ENCODE results near the gene MANBA.
"Not testable (repeated sequence)": the region's sequence is repeated elsewhere in the genome, so short reads cannot be mapped to it uniquely, and the experiment has no call there.

Gene MANBA

DNA sequence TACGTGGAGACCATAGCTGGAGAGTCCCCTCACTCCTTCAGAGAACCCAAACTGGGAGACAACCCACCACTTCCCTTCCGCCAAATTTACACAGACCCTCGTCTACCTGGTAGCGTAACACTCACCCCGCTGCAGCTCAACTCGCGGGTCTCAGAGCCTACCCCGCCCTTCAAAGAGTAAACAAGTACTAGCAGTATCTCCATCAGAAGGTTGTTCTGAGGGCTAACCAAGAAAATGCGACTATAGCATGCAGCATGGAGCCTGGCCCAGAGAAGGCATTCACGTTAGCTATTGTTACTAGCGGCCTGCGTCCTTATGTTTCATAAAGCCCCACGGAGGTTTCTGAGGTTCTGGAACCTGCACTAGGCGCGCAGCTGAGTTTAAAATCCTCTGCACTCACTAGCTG lies 531 bp upstream of the MANBA start:
- no peak for DNase-seq

DNA sequence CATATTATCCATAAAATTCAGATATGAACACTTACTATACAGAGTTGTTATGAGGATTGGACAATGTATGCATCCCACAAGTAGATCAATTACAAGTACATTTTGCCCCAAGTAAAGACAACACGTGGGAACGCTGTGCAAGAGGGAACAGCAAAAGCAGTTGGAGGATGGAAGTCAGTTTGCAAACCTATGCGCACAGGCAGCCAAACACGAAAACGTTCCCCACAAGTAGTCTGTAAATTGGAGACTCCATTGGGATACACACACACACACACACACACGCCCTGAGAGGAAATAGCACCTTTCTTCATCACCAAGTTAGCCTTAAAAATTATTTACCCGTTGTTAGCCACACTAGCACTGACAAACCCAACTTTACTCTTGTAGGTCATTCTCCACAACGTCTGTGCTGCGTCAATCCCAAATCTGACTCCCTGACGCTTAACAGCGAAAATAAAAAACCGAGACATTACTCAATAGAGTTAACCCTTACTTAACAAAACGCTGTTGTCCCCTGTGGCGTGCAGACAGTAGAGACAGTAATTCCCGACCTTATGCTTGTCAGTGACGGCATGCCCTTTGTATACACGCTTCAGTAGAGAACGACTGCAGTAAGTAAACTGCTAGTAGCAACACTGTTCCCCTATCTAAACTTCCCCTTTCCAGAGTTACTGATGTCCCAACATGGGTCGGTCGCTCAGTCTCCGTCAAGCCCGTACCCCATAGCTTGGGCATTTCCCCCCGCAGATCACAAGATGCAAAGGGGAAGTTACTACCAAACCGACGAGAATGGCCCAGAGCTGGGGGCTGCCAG lies 730 bp downstream of the MANBA start:
- DNase-seq: peak; percentile 43

DNA sequence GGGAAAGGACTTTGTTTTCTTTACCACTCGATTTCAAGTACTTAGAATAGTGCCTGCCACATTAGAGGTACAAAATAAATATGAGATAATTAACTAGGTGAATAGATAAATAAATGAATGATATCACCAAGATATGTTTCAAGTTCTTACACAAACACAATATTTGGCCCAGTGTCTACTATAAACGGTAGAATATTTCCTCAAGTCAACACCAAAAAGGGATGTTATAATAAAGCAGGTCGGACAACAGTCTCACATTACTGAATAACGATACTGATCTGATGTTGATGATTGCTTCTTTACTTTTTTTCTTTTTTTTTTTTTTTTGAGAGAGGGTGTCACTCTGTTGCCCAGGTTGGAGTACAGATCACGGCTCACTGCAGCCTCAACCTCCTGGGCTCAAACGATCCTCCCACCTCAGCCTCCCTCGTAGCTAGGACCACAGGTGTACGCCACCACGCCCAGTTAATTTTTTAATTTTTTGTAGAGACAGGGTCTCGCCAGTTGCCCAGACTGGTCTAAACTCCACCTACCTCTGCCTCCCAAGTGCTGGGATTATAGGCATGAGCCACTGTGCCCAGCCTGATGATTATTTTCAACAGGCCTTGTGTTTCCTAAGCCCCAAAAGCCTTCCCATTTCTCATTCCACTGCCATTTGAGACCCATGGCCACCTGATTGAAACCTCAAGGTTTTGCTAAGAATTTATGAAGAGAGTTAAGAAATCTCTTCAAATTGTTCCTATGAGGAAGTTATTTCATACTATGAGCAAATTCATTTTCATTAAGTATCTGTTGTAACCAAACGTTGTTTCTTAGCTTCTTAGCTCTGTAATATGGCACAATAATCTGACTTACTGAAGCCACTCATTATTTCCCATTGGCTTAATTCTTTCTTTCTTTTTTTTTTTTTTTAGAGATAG lies 2.3 kb downstream of the MANBA start:
- no peak for DNase-seq

DNA sequence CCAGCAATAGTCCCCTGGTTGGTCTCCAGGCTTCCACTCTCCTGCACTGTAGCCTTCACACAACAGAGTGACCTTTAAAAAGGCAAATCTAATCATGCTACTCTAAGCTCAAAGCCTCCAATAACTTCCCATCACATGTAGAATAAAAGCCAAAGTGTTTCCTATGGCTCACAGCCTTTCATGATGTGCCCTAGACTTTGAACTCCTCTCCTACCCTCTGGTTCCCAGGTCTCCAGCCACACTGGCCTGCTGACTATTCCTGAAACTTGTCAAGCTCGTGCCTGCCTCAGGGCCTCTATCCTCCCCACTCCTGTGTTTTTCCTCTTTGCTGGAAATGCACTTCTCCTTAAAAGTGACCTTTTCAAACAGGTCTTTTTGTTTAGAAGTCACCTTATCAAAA lies 3.1 kb downstream of the MANBA start:
- DNase-seq: no peak

DNA sequence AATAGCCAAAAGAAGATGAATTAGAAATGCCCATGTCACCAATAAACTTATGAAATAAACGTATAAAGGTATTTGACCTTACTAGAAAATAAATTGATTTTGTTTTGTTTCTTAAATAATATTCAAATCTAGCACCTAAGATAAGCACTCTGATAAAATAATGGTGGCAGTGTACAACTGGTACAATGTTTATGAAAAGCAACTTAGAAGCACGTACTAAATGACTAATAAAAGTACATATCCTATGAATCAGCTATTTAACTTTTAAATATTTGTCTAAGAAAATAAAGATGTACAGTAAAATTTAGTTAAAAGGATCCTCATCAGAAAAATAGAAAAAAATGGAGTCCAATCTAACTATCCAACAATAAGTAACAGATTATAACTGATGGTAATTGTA lies 6.7 kb downstream of the MANBA start:
- no peak for DNase-seq

DNA sequence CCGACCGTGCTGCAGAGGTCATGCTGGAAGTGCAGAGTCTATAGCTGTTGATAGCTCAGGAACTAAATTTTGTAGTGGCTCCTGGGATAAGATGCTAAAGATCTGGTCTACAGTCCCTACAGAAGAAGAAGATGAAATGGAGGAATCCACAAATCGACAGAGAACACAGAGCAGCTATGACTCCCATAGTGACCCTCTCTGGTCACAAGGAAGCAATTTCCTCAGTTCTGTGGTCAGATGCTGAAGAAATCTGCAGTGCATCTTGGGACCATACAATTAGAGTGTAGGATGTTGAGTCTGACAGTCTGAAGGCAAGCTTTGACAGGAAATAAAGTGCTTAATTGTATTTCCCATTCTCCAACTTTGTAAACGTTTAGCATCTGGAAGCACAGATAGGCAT lies 8.8 kb downstream of the MANBA start:
- no peak for DNase-seq

DNA sequence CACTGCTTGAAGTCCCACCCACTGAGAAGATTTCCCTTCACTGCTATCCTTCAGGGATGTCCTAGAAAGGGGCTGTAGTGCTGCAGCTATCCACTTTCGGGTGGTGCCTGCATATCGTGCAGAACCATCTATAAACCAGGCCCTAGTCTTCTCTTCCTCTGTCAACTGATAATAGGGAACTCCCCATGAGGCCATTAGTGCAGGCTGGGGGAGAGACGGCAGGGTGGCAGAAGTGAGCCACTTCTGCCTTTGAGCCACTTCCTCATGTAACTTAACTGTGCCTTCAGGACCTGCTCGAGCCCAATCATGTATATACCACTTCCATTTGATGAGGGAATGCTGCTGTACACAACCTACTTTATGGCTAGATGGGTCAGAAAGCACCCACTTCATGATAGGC lies 17.4 kb downstream of the MANBA start:
- DNase-seq: not testable (repeated sequence)

DNA sequence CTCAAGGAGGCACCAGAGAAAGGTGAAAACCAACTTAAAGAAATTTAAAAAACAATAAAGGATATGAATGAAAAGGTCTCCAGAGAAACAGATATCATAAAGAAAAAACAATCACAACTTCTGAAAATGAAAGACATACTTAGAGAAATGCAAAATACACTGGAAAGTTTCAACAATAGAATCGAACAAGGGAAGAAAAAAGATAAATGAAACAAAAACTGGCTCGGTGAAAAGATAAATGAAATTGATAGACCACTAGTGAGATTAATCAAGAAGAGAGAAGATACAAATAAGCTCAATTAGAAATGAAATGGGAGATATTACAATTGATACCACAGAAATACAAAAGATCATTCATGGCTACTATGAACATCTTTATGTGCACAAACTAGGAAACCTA lies 22.0 kb downstream of the MANBA start:
- DNase-seq: not testable (repeated sequence)

DNA sequence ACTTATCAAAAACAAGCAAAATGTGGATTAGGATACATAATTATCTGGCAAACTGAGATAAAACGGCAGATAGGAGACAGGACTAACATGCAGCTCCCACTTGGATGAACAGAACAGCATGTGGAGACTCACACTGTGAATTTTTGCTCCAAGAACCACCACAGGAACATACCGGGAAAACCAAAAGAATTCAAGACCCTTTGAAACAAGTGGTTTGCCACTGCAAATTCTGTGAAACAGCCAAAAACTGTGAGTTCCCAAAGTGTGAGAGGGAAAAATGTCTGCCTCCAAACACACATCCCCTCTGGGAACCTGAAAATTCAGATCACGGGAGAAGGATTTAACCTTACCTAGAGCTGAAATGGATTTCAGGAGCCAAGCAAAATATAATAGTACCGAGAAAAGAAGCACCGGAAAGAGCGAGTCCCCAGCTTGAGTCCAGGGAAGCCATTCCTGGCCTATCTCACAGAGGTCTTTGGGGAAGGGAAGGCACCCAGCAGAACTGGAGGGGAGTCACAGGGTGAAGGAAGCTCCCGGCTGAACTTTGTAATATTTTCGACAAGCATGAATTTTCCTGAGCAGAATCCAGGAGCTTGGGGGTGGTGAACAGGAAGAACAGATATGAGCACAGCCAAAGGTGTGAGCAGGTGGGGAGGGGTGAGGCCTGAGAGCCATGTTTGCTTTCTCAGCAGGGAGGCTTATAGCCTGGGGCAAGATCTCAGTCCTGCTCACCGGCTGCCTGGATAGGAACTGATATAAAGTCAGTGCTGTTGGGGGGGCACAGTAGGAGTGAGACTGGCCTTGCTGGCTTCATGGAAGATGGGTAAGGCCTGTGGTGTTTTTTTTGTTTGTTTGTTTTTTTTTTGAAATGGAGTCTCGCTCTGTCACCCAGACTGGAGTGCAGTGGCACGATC lies 23.9 kb downstream of the MANBA start:
- DNase-seq: no peak

DNA sequence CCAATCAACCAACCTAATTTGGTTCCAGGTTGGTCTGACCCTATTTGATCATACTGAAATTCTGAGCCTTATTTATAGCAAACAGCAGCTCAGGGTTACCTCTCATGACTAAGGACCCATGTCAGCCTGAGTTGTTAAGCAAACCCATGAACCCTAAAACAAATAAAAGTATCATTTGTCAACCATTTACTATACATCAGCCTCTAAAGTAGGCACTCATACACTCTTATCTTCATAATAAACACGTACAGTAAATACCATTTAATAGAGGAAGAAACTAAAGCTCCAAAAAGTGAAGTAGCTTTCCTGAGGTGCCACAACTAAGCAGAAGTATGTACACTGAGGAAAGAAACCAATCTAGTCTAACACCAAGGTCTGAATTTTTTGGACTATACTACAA lies 25.2 kb downstream of the MANBA start:
- no peak for DNase-seq

DNA sequence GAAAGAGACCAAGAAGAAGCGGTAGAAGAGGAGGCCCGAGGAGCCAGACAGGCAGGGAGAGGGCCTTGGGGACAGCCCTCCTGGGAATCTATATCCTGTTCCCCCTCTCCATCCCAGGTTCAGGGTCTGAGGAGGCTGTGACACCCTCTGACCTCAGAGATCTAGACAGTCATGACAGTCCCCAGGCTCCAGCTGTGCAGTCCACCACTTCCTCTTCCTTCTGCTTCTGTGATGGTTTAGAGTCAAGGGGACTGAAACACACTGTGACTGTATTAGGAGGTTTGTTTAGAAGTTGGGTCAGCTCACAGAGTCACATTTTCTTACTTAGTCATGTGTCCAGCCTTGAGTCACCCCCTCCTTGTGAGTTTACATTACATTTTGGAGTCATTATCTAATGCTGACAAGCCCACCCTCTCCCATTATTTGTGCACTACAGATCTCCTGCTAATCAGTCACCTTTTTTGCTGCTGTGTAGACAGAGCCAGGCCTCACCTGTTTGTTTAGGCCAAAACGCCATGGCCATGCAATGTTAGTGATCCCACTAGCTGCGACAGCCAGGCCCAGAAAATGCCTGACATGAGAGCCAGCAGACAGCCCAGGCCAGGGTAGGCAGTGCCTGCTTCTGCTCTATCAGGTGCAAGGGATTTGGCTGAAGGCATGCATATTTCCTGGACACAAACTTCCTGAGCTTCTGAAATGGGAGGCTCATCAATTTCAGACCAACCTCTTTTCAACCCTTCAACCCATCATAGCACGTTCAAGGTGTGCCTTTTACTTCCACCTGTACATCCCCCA lies 26.0 kb downstream of the MANBA start:
- peak; percentile 46 for DNase-seq

DNA sequence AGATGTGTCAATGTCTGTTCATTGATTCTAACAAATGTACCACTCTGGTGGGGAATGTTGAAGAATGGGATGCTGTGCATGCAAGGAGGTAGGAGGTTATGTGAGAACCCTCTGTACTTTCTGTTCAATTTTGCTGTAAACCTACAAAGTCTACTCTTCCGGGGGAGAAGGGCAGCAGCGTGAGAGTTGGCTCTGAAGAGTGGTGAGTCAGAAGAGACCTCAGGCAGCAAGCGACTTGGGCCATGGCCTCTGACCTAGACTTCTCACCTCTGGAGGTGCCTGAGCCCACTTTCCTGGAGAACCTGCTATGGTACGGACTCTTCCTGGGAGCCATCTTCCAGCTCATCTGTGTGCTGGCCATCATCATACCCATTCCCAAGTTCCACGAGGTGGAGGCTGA lies 26.7 kb downstream of the MANBA start:
- no peak for DNase-seq

DNA sequence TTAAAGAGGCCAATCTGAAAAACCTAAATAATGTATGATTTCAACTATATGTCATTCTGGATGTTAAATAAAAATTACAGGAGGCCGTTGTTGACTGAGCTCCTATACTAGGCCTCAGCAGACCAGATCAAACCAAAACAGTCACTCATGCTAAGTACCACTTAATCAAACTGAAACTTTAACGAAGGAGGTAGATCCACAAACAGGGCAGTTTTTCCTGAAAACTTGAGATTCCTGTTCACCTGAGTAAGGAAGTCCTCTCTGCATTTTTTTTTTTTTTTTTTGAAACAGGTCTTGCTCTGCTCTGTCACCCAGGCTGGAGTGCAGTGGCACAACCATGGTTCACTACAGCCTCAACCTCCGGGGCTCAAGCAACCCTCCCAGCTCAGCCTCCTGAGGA lies 27.7 kb downstream of the MANBA start:
- no peak for DNase-seq

DNA sequence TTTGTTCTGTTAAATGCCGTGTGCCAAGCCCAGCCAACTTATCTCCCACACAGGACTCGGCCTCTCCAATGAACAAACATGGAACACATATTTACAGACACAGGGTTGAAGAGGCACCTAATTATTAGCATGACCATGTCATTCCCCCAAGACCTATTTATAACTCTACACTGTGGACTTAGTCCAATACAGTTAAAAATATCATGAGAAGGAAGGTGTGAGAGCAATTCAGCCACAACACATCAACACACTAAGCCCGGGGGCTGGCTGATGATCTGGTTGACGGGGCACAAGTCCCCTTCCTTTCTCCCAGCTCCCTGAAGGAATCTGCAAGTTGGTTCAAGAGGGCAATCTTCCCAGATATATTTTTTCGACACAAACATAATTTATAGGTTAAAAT lies 28.1 kb downstream of the MANBA start:
- DNase-seq: no peak

DNA sequence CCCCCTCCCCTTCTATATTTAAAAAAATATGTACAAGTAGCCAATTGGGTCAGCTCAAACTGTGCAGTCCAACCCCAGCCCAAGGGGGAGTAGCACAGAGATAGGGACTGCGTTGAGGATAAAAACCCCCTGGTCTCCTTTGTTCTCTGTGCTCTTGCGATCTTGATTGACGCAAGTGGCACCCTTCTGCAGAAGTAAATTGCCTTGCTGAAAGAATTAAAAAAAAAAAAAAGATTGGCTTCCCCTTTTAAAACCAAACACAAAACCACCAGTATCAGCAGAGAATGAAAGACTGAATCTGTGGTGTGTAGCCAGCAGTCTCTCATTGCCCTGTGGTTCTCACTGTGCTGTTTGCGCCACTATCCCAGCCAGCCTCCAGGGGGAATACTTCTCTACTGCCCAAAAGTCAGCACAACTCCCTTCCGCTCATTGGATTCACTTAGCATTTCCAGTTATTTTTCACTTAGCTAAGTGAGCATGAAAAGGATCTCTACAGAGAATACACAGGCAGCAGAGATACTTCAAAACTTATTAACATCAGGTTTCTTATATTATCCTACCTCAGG lies 29.7 kb downstream of the MANBA start:
- DNase-seq: no peak

DNA sequence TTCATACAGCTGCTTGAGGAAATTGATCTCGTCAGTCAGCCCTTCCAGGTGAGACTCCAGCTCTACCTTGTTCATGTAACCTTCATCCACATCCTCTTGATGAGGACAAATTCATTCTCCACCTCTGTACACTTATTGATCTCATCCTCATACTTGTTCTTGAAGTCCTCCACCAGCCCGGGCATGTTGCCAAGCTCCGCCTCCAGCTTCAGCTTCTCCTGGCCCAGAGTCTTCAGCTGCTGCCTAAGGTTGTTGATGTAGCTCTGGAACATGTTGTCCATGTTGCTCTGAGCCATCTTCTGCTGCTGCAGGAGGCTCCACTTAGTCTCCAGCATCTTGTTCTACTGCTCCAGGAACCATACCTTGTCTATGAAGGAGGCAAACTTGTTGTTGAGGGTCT lies 31.3 kb downstream of the MANBA start:
- not testable (repeated sequence) for DNase-seq

DNA sequence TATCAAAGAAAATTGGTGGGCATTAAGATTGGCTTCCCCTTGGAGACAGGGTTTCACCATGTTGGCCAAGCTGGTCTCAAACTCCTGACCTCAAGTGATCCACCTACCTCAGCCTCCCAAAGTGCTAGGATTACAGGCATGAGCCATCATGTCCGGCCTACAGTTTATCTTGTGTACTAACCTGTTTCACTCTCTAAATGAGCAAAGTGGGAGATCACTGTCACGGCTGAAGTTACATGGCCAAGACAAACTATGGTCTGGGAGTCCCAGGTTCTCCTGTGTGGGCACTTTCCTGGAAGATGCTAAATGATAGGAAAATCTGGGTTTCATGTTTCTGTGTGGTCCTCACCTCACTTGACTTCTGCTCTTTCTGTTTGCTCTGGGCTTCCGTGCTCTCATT lies 33.8 kb downstream of the MANBA start:
- DNase-seq: not testable (repeated sequence)

DNA sequence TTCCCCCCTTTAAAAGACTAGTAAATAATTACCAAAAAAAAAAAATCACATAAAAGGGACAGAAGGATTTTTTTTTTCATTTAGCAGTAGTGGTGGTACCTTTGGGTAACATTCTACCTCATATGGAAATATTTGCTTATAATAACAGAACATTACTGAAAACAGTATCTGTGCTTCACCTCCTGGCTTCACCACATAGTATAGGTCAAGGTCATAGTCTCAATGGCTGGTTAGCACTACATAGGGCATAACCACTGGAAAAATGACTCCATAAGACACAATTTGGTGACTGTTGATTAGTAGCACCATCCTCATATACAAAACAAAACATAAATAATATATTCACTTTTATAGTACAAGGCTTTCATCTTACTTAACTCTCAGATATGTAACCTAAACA lies 34.7 kb downstream of the MANBA start:
- no peak for DNase-seq

DNA sequence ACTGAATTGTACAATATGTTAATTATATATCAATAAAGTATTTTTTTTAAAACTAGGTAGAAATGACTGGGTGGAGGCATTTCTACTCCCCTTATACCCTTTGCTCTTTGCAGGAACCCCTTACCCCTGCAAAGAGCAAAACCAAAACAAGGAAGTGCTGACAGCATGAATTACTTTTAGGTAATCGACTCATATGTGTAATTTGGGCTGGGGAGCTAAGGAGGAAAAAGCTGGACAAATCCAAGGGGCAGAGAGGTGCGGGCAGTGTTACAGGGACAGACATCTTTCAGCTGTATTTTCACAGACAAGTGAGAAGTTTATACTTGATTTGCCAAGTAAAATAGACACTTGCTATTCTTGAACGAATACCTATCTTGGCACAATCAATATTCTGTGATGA lies 35.5 kb downstream of the MANBA start:
- no peak for DNase-seq

DNA sequence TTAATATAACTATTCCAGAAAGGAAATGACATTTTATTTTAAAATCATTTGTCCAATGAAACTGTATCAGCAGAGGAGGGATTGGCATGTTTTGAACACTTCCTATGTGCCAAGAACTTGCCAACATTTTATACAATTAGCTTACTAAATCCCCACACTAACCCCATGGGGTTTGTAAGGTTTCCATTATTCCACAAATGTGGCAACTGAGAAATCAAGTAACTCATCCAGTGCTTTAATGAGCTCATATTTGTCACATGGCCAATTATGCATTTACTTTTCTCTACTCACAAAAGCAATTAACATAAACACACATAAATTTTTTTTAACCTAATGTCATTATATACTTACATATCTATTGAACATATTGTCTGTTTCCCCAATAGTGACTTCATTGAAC lies 37.3 kb downstream of the MANBA start:
- DNase-seq: no peak

DNA sequence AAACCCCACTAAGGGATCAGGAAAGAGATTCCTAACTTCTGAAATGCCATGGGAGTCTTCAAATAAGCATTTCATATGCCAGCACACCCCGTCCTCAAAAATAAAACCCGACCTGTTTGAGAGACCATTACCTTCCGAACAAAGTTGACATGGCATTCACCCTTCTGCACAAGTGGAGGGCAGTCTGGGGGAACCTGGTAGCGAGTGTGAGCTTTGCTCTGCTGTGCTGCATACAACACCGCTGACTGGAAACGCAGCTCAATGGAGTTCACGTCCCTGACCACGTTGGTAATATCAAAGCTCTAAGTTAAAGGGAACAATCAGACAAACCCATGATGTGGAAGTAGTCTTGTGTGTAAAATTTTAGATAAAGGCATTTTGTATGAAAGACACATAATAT lies 38.0 kb downstream of the MANBA start:
- DNase-seq: no peak

Data from activated CD4-positive, alpha-beta T cell treated with anti-CD3 and anti-CD28 coated beads, Interleukin-2, Interleukin-6, amounts not matched to agents 100 ng/mL and 50 ng/mL, durations not matched to agents 16 hours and 8 hours (primary cell).